HEK293 (cell line): ENCODE measurements around the gene GPR132.

Experiments
- CTCF ChIA-PET: fragments of 350-600 bp; formaldehyde crosslinking; extraction: SDS; loops from one replicate; lab custom pipeline; 2021; ENCODE audit warnings: antibody characterized with exemption; lab: Yijun Ruan, JAX
- POLR2A ChIA-PET: fragments of 300-600 bp; formaldehyde crosslinking; extraction: SDS; loops from one replicate; lab custom pipeline; 2020; ENCODE audit warnings: antibody characterized with exemption, inconsistent platforms; lab: Yijun Ruan, JAX
- H3K27ac ChIP-seq: fragments of 200-500 bp; sonication (Bioruptor generic); 2 replicates; pipeline ENCODE4 v1.5.1; 2014; ENCODE audit warnings: low read depth, low read length, control low read depth, inconsistent platforms; ENCODE audit errors: extremely low read depth
- H3K36me3 ChIP-seq, 2 experiments: fragments of 200-500 bp in 1 of 2; sonication (Bioruptor generic) in 1 of 2; 1 replicate in 1 of 2; 2 replicates in 1 of 2; pipeline ENCODE4 v1.5.1; 2014 to 2017; ENCODE audit warnings: inconsistent platforms in 2 of 2, low read length in 2 of 2; ENCODE audit not compliant: control insufficient read depth in 2 of 2, insufficient read depth in 1 of 2
- H3K4me1 ChIP-seq: fragments of 200-500 bp; sonication (Bioruptor generic); 2 replicates; pipeline ENCODE4 v1.5.1; 2014; ENCODE audit warnings: mild to moderate bottlenecking, low read length, inconsistent platforms; ENCODE audit not compliant: control insufficient read depth, insufficient read depth
- H3K4me3 ChIP-seq: 2 replicates; pipeline ENCODE4 v1.5.1; 2011; ENCODE audit warnings: low read depth, mild to moderate bottlenecking, control low read depth, low read length, moderate library complexity
- H3K9me3 ChIP-seq: fragments of 200-500 bp; sonication (Bioruptor generic); 2 replicates; pipeline ENCODE4 v1.5.1; 2014; ENCODE audit warnings: low read depth, low read length, inconsistent platforms; ENCODE audit not compliant: control insufficient read depth, insufficient read depth
- ATF2 ChIP-seq: fragments of 450-650 bp; formaldehyde crosslinking; IDR thresholded peaks from 2 replicates; pipeline ENCODE4 v1.5.1; 2016; ENCODE audit warnings: missing biosample characterization, missing genetic modification characterization, low read depth
- GLIS1 ChIP-seq: fragments of 450-650 bp; formaldehyde crosslinking; IDR thresholded peaks from 2 replicates; pipeline ENCODE4 v1.5.1; 2016; ENCODE audit warnings: missing biosample characterization, missing genetic modification characterization
- IKZF3 ChIP-seq: fragments of 450-650 bp; IDR thresholded peaks from 2 replicates; pipeline ENCODE4 v1.5.0; 2018; ENCODE audit warnings: missing biosample characterization, mild to moderate bottlenecking, missing genetic modification characterization, moderate library complexity
- KLF1 ChIP-seq: fragments of 450-650 bp; formaldehyde crosslinking; IDR thresholded peaks from 2 replicates; pipeline ENCODE4 v1.5.1; 2016; ENCODE audit warnings: missing biosample characterization, missing genetic modification characterization
- KLF17 ChIP-seq: fragments of 450-650 bp; formaldehyde crosslinking; IDR thresholded peaks from 2 replicates; pipeline ENCODE4 v1.5.1; 2016; ENCODE audit warnings: missing biosample characterization, missing genetic modification characterization
- KLF7 ChIP-seq: fragments of 450-650 bp; formaldehyde crosslinking; IDR thresholded peaks from 2 replicates; pipeline ENCODE4 v1.5.1; 2016; ENCODE audit warnings: missing biosample characterization, missing genetic modification characterization, borderline replicate concordance
- KLF9 ChIP-seq: fragments of 450-650 bp; formaldehyde crosslinking; IDR thresholded peaks from 2 replicates; pipeline ENCODE4 v1.5.1; 2016; ENCODE audit warnings: missing biosample characterization, missing genetic modification characterization, low read depth
- PRDM10 ChIP-seq: fragments of 450-650 bp; formaldehyde crosslinking; IDR thresholded peaks from 2 replicates; pipeline ENCODE4 v1.5.1; 2016; ENCODE audit warnings: missing biosample characterization, missing genetic modification characterization
- RBAK ChIP-seq: fragments of 450-650 bp; formaldehyde crosslinking; IDR thresholded peaks from 2 replicates; pipeline ENCODE4 v1.5.1; 2016; ENCODE audit warnings: missing biosample characterization, missing genetic modification characterization
- REPIN1 ChIP-seq: fragments of 450-650 bp; formaldehyde crosslinking; IDR thresholded peaks from 2 replicates; pipeline ENCODE4 v1.5.1; 2017; ENCODE audit warnings: missing biosample characterization, missing genetic modification characterization, low read depth
- SCRT1 ChIP-seq: fragments of 450-650 bp; formaldehyde crosslinking; IDR thresholded peaks from 2 replicates; pipeline ENCODE4 v1.5.1; 2016; ENCODE audit warnings: missing biosample characterization, missing genetic modification characterization, borderline replicate concordance
- YY1 ChIP-seq: fragments of 450-650 bp; formaldehyde crosslinking; IDR thresholded peaks from 2 replicates; pipeline ENCODE4 v1.5.1; 2018; ENCODE audit warnings: missing biosample characterization, missing genetic modification characterization
- YY2 ChIP-seq: fragments of 450-650 bp; formaldehyde crosslinking; IDR thresholded peaks from 2 replicates; pipeline ENCODE4 v1.5.1; 2016; ENCODE audit warnings: missing biosample characterization, missing genetic modification characterization
- ZBTB17 ChIP-seq: fragments of 450-650 bp; formaldehyde crosslinking; IDR thresholded peaks from 2 replicates; pipeline ENCODE4 v1.5.1; 2016; ENCODE audit warnings: missing biosample characterization, missing genetic modification characterization
- ZBTB20 ChIP-seq: fragments of 450-650 bp; formaldehyde crosslinking; IDR thresholded peaks from 2 replicates; pipeline ENCODE4 v1.5.1; 2016; ENCODE audit warnings: missing biosample characterization, missing genetic modification characterization
- ZEB2 ChIP-seq: fragments of 450-650 bp; formaldehyde crosslinking; IDR thresholded peaks from 2 replicates; pipeline ENCODE4 v1.5.1; 2016; ENCODE audit warnings: missing biosample characterization, missing genetic modification characterization
- ZNF2 ChIP-seq: fragments of 450-650 bp; formaldehyde crosslinking; IDR thresholded peaks from 2 replicates; pipeline ENCODE4 v1.5.1; 2016; ENCODE audit warnings: missing biosample characterization, missing genetic modification characterization
- ZNF394 ChIP-seq: fragments of 450-650 bp; formaldehyde crosslinking; IDR thresholded peaks from 2 replicates; pipeline ENCODE4 v1.5.1; 2016; ENCODE audit warnings: missing biosample characterization, missing genetic modification characterization, mild to moderate bottlenecking, moderate library complexity, borderline replicate concordance
- ZNF398 ChIP-seq: fragments of 450-650 bp; formaldehyde crosslinking; IDR thresholded peaks from 2 replicates; pipeline ENCODE4 v1.5.1; 2017; ENCODE audit warnings: missing biosample characterization, missing genetic modification characterization
- ZNF423 ChIP-seq: fragments of 450-650 bp; formaldehyde crosslinking; IDR thresholded peaks from 2 replicates; pipeline ENCODE4 v1.5.1; 2016; ENCODE audit warnings: missing biosample characterization, missing genetic modification characterization
- ZNF600 ChIP-seq: fragments of 450-650 bp; formaldehyde crosslinking; IDR thresholded peaks from 2 replicates; pipeline ENCODE4 v1.5.1; 2016; ENCODE audit warnings: missing biosample characterization, missing genetic modification characterization
- ZNF610 ChIP-seq: fragments of 450-650 bp; formaldehyde crosslinking; IDR thresholded peaks from 2 replicates; pipeline ENCODE4 v1.5.1; 2016; ENCODE audit warnings: missing biosample characterization, missing genetic modification characterization, borderline replicate concordance
- ZNF639 ChIP-seq: fragments of 450-650 bp; formaldehyde crosslinking; IDR thresholded peaks from 2 replicates; pipeline ENCODE4 v1.5.1; 2016; ENCODE audit warnings: missing biosample characterization, missing genetic modification characterization
- ZNF660 ChIP-seq: fragments of 450-650 bp; IDR thresholded peaks from 2 replicates; pipeline ENCODE4 v1.5.1; 2018; ENCODE audit warnings: missing biosample characterization, mild to moderate bottlenecking, missing genetic modification characterization
- ZNF692 ChIP-seq: fragments of 450-650 bp; formaldehyde crosslinking; IDR thresholded peaks from 2 replicates; pipeline ENCODE4 v1.5.1; 2016; ENCODE audit warnings: missing biosample characterization, missing genetic modification characterization
- ZNF843 ChIP-seq: fragments of 450-650 bp; formaldehyde crosslinking; IDR thresholded peaks from 2 replicates; pipeline ENCODE4 v1.5.1; 2016; ENCODE audit warnings: missing biosample characterization, missing genetic modification characterization

Gene GPR132

GRCh38 chr14:105021656-105022275 lies 43.5 kb downstream of the GPR132 start:
- ChIA-PET POLR2A (interaction anchor here (1.0 to 3.1 kb wide), 8 partner anchors 11 to 48 kb away, joined by 3 to 28 read pairs (median 7); partner anchors contain the start of genes AHNAK2 and CLBA1), CTCF (interaction anchor here (0.6 to 7.1 kb wide), 3 partner anchors 9 to 24 kb away, joined by 7 to 59 read pairs (median 9); no protein-coding TSS in a partner anchor)
- Histone ChIP-seq H3K4me3 (peak overlapping the region; percentile 59), H3K27ac (peak overlapping the region; percentile 93), H3K4me1 (peaks cover 11% of the 10 kb centered on the region), H3K9me3 (no peaks in the 10 kb centered on the region), H3K36me3 (peaks cover 10 to 18% of the 10 kb centered on the region in 2 experiments; a peak in 2 of 3 replicates)
- TF ChIP-seq ZNF843 (0 out of 2 replicates have a peak, but pooled peaks have one; percentile 14), IKZF3 (tag by site-specific recombination) (peak; percentile 68), YY1 (tag by site-specific recombination) (no peak), ZNF2 (tag by site-specific recombination) (peak; percentile 51; the same call in 1 of the 2 replicates), ZNF398 (peak; percentile 36; the same call in 1 of the 2 replicates), KLF7 (0 out of 2 replicates have a peak, but pooled peaks have one; percentile 25), PRDM10 (tag by site-specific recombination) (peak; percentile 58), ZBTB17 (peak; percentile 68), ZNF639 (peak; percentile 19; the same call in 1 of the 2 replicates), REPIN1 (tag by site-specific recombination) (0 out of 2 replicates have a peak, but pooled peaks have one; percentile 28), RBAK (no peak), ZNF660 (tag by site-specific recombination) (0 out of 2 replicates have a peak, but pooled peaks have one; percentile 30), GLIS1 (tag by site-specific recombination) (no peak), ZNF692 (0 out of 2 replicates have a peak, but pooled peaks have one; percentile 25), ZBTB20 (tag by site-specific recombination) (peak; percentile 72), YY2 (tag by site-specific recombination) (0 out of 2 replicates have a peak, but pooled peaks have one; percentile 7), ZNF394 (peak; percentile 6), KLF1 (peak; percentile 29; the same call in 1 of the 2 replicates), SCRT1 (tag by site-specific recombination) (no peak), KLF9 (tag by site-specific recombination) (peak; percentile 29; the same call in 1 of the 2 replicates), ZNF610 (tag by site-specific recombination) (peak; percentile 96), ZNF600 (peak; percentile 61), KLF17 (tag by site-specific recombination) (peak; percentile 68; the same call in 1 of the 2 replicates), ZEB2 (0 out of 2 replicates have a peak, but pooled peaks have one; percentile 48), ATF2 (tag by site-specific recombination) (no peak), ZNF423 (tag by site-specific recombination) (no peak)
